ENCODE results near the gene MAP4K3.

MAP4K3 gene

DNA sequence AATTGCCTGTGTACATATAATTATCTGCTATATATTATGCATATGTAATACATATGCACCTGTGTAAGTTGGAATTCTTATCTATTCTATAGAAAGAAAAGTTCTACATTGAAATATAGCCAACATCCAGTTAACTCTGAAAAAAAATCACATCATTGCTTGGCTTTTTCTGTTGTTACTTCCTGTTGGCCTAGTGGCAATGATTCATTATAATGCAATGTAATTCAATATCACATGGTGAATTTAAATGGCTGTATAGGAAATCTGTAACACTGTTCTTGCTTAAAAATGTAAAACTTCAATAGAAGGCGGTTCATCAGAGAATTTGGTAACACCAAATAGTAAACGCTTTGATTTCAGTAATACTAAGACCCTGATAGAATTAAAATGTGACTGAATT lies 44.5 kb upstream of the MAP4K3 start:
- H3K4me1 ChIP-seq = no peaks in the 10 kb centered on the region; the same call in 1 of the 2 replicates
- TF ChIP-seq, protein P1, sequence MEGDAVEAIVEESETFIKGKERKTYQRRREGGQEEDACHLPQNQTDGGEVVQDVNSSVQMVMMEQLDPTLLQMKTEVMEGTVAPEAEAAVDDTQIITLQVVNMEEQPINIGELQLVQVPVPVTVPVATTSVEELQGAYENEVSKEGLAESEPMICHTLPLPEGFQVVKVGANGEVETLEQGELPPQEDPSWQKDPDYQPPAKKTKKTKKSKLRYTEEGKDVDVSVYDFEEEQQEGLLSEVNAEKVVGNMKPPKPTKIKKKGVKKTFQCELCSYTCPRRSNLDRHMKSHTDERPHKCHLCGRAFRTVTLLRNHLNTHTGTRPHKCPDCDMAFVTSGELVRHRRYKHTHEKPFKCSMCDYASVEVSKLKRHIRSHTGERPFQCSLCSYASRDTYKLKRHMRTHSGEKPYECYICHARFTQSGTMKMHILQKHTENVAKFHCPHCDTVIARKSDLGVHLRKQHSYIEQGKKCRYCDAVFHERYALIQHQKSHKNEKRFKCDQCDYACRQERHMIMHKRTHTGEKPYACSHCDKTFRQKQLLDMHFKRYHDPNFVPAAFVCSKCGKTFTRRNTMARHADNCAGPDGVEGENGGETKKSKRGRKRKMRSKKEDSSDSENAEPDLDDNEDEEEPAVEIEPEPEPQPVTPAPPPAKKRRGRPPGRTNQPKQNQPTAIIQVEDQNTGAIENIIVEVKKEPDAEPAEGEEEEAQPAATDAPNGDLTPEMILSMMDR (IDR thresholded peaks at IDR 0.05; ENCODE audit: low read depth, low read length) = no peak

DNA sequence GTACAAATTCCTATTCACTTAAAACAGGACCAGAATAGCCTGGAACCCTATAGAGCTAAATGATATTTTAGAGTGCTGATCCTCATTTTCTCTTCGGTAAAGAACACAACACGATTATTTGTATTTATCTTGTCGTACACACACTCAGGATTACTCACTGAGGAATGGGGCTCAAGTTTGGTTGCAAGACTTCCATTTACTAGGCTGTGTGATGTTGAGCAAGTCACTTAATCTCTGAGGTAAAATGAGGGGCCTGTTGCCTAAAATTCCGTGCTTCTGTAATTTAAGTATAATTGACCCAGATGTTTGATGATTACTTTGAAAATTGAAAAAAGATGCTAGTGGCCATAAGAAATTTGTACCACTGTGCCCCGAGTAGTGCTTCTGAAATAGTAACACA lies 42.6 kb upstream of the MAP4K3 start:
- TF ChIP-seq, protein P1 (IDR thresholded peaks at IDR 0.05; ENCODE audit: low read depth, low read length) = no peak
- no peak for DNase-seq
- no peaks in the 10 kb centered on the region for H3K36me3 ChIP-seq
- no peak overlapping the region for H3K4me3 ChIP-seq (ENCODE audit: low read depth, low read length)
- no peaks in the 10 kb centered on the region for H3K4me1 ChIP-seq
- no peaks in the 10 kb centered on the region for H3K9me3 ChIP-seq
- no peaks in the 10 kb centered on the region for H3K27me3 ChIP-seq

More for the DNA sequence above, 44.5 kb upstream of the MAP4K3 start:
- no peaks in the 10 kb centered on the region for H3K27me3 ChIP-seq
- H3K4me3 ChIP-seq (ENCODE audit: low read depth, low read length) = no peak overlapping the region
- H3K36me3 ChIP-seq = no peaks in the 10 kb centered on the region
- no peak for DNase-seq
- H3K9me3 ChIP-seq = no peaks in the 10 kb centered on the region

DNA sequence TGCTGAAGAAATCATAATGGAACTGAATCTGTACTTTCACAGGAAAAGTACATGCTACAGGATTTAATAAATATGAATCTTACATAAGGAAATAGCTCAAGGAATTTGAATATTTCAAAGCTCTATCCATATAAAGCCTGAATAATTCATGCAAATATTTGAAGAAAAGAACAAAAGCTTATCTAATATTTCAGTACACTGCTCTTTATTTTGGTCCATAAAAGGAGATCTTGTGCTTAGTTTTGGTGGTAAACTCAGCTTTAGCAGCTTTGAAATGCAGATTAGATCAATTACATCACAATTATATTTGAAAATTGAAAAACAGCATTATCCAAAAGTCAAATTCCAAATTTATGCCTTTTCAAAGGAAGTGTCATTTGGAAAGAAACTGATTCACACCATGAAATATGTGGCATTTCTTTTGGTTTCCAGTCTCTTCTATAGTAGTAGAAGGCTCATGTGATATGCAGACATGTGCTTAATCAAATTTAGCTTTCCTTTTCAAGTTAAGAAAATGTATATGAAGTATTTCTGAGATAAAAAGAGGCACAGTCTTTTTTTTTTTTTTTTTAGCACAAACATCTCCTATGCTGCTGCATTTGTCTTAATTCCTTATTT lies 42.1 kb upstream of the MAP4K3 start:
- TF ChIP-seq, protein P1 (IDR thresholded peaks at IDR 0.05; ENCODE audit: low read depth, low read length) = no peak
- no peak for DNase-seq
- Histone ChIP-seq H3K4me3 (ENCODE audit: low read depth, low read length) (no peak overlapping the region), H3K9me3 (no peaks in the 10 kb centered on the region), H3K4me1 (no peaks in the 10 kb centered on the region), H3K36me3 (no peaks in the 10 kb centered on the region), H3K27me3 (no peaks in the 10 kb centered on the region)

DNA sequence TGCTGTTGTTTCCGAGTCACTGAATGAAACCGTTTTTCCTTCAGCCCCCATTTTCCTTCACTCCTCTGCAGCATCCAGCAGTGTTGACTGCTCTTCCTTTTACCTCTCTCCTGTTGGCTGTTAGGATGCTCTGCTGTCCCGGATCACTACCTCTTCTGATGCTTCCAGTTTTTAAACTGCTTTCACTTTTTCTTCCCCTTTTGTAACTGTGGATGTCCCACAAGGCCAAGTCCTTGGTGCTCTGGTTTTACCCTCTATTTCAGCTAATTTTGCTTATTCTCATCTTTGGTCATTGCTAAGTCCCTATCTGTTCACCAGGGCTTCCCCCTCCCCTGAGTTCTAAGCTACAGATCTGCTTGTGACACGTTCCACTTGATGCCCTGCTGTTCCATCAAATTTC lies 39.4 kb upstream of the MAP4K3 start:
- DNase-seq = no peak
- H3K4me1 ChIP-seq = no peaks in the 10 kb centered on the region
- TF ChIP-seq, protein P1 (IDR thresholded peaks at IDR 0.05; ENCODE audit: low read depth, low read length) = no peak
- H3K4me3 ChIP-seq (ENCODE audit: low read depth, low read length) = no peak overlapping the region
- no peaks in the 10 kb centered on the region for H3K9me3 ChIP-seq
- no peaks in the 10 kb centered on the region for H3K27me3 ChIP-seq
- H3K36me3 ChIP-seq = no peaks in the 10 kb centered on the region

DNA sequence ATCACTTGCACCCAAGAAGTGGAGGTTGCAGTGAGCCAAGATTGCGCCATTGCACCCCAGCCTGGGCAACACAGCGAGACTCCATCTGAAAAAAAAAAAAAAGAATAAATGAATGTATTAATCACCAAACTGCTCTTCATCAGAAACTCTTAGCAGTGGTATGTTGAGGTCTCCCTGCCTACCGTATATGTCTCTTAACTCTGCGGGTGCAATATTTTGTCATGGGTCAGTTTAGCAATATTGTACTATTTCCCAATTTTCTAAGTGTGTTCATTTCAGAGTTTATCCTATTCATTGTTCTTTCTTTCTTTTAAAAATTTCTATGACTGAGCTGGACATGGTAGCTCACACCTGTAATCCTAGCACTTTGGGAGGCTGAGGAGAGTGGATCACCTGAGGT lies 37.9 kb upstream of the MAP4K3 start:
- H3K36me3 ChIP-seq = no peaks in the 10 kb centered on the region
- no peak for DNase-seq
- H3K4me1 ChIP-seq = no peaks in the 10 kb centered on the region
- TF ChIP-seq, protein P1 (IDR thresholded peaks at IDR 0.05; ENCODE audit: low read depth, low read length) = no peak
- no peaks in the 10 kb centered on the region for H3K9me3 ChIP-seq
- no peak overlapping the region for H3K4me3 ChIP-seq (ENCODE audit: low read depth, low read length)
- no peaks in the 10 kb centered on the region for H3K27me3 ChIP-seq

DNA sequence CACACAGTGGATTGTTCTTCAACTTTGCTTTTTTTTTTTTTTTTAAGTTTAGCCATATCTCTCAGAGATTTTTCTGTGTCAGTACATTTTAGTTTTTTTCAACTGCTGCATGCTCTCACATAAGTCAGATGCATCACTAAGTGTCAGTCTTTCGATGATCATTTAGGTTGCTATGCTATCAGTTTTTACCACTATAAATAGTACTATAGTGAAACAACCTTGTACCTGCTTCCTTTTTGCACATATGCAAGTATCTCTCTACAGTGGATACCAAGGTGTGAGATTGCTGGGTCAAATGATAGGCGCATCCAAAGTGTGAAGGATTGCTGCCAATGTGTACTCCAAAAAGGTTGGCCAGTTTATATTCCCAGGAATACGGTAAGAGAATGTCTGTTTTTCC lies 33.5 kb upstream of the MAP4K3 start:
- Histone ChIP-seq H3K4me1 (no peaks in the 10 kb centered on the region), H3K36me3 (no peaks in the 10 kb centered on the region), H3K27me3 (no peaks in the 10 kb centered on the region), H3K9me3 (no peaks in the 10 kb centered on the region), H3K4me3 (ENCODE audit: low read depth, low read length) (no peak overlapping the region)
- TF ChIP-seq, protein P1 (IDR thresholded peaks at IDR 0.05; ENCODE audit: low read depth, low read length) = no peak
- DNase-seq = no peak
